SK-N-SH (cell line): ENCODE results near the gene CDS1.

ENCODE experiments used
- CHD2 ChIP-seq: fragments of 150-350 bp; IDR thresholded peaks from 2 replicates; pipeline ENCODE4 v1.6.1; 2018; ENCODE audit warnings: low read length; ENCODE audit not compliant: partially characterized antibody
- ELF1 ChIP-seq: IDR thresholded peaks from 2 replicates; pipeline ENCODE4 v1.4.0; 2012
- JUND ChIP-seq: IDR thresholded peaks from 2 replicates; pipeline ENCODE4 v1.4.0; 2012
- MXI1 ChIP-seq: IDR thresholded peaks from 2 replicates; pipeline ENCODE4 v1.6.1; 2012; ENCODE audit warnings: mild to moderate bottlenecking, low read depth, low read length, improper control_type of control experiment
- NFIC ChIP-seq: IDR thresholded peaks from 2 replicates; pipeline ENCODE4 v1.4.0; 2012; ENCODE audit warnings: borderline replicate concordance
- POLR2AphosphoS5 ChIP-seq: IDR thresholded peaks from 2 replicates; pipeline ENCODE4 v1.6.1; 2012; ENCODE audit warnings: low read depth, low read length
- RAD21 ChIP-seq: IDR thresholded peaks from 2 replicates; pipeline ENCODE4 v1.6.1; 2012; ENCODE audit warnings: mild to moderate bottlenecking, low read length
- TAF1 ChIP-seq: IDR thresholded peaks from 2 replicates; pipeline ENCODE4 v1.6.1; 2012; ENCODE audit warnings: low read depth, mild to moderate bottlenecking, low read length, moderate library complexity, borderline replicate concordance
- TCF12 ChIP-seq: IDR thresholded peaks from 2 replicates; pipeline ENCODE4 v1.4.0; 2012
- TF ChIP-seq, protein P1 (sequence below): IDR thresholded peaks from 2 replicates; pipeline ENCODE4 v1.4.0; 2012; ENCODE audit warnings: low read depth, borderline replicate concordance
- TF ChIP-seq, protein P2 (sequence below): fragments of 200-600 bp; sonication (generic); IDR thresholded peaks from 2 replicates; pipeline ENCODE4 v1.6.1; 2017; ENCODE audit warnings: antibody characterized with exemption, mild to moderate bottlenecking, moderate library complexity
- TF ChIP-seq, protein P3 (sequence below): fragments of 150-350 bp; IDR thresholded peaks from 2 replicates; pipeline ENCODE4 v1.6.1; 2016; ENCODE audit warnings: mild to moderate bottlenecking, low read depth, low read length
- TF ChIP-seq, protein P4 (sequence below): IDR thresholded peaks from 2 replicates; pipeline ENCODE4; 2012

DNA sequence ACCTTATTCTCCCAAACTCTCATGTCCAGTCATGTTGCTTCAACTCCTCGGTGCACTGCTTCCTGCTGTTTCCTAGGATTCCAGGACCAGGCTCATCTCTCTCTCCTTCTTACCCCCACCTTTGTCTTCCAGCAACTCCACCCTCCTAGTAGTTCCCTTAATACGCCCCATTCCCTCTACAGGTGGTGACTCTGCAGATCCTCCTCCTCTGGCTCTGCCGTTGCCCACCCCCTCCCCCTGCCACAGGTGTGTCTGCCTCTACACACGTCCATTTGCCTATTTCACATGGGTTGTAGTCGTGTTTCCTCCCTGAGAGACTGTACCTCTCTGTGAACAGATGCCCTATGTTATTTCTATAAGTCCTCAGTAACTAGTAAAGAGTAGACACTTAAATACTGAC is 32.4 kb downstream of the CDS1 start:
- TF ChIP-seq TCF12 (no peak), POLR2AphosphoS5 (no peak), MXI1 (no peak), RAD21 (no peak), JUND (no peak), NFIC (no peak), TAF1 (no peak), ELF1 (no peak), CHD2 (no peak)
- TF ChIP-seq, protein P1, sequence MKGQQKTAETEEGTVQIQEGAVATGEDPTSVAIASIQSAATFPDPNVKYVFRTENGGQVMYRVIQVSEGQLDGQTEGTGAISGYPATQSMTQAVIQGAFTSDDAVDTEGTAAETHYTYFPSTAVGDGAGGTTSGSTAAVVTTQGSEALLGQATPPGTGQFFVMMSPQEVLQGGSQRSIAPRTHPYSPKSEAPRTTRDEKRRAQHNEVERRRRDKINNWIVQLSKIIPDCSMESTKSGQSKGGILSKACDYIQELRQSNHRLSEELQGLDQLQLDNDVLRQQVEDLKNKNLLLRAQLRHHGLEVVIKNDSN: no peak
- TF ChIP-seq, protein P2, sequence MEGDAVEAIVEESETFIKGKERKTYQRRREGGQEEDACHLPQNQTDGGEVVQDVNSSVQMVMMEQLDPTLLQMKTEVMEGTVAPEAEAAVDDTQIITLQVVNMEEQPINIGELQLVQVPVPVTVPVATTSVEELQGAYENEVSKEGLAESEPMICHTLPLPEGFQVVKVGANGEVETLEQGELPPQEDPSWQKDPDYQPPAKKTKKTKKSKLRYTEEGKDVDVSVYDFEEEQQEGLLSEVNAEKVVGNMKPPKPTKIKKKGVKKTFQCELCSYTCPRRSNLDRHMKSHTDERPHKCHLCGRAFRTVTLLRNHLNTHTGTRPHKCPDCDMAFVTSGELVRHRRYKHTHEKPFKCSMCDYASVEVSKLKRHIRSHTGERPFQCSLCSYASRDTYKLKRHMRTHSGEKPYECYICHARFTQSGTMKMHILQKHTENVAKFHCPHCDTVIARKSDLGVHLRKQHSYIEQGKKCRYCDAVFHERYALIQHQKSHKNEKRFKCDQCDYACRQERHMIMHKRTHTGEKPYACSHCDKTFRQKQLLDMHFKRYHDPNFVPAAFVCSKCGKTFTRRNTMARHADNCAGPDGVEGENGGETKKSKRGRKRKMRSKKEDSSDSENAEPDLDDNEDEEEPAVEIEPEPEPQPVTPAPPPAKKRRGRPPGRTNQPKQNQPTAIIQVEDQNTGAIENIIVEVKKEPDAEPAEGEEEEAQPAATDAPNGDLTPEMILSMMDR: no peak
- TF ChIP-seq, protein P3, sequence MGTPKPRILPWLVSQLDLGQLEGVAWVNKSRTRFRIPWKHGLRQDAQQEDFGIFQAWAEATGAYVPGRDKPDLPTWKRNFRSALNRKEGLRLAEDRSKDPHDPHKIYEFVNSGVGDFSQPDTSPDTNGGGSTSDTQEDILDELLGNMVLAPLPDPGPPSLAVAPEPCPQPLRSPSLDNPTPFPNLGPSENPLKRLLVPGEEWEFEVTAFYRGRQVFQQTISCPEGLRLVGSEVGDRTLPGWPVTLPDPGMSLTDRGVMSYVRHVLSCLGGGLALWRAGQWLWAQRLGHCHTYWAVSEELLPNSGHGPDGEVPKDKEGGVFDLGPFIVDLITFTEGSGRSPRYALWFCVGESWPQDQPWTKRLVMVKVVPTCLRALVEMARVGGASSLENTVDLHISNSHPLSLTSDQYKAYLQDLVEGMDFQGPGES: no peak
- TF ChIP-seq, protein P4, sequence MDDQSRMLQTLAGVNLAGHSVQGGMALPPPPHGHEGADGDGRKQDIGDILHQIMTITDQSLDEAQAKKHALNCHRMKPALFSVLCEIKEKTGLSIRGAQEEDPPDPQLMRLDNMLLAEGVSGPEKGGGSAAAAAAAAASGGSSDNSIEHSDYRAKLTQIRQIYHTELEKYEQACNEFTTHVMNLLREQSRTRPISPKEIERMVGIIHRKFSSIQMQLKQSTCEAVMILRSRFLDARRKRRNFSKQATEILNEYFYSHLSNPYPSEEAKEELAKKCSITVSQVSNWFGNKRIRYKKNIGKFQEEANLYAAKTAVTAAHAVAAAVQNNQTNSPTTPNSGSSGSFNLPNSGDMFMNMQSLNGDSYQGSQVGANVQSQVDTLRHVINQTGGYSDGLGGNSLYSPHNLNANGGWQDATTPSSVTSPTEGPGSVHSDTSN: no peak
